Mucosa of descending colon (tissue), 3 donors: ENCODE measurements around the gene TMEM154. TPM values are rescaled to one million over a fixed set of nuclear protein-coding genes. Genes with fewer than 3 reads are reported as not detected.

Experiments used
- ATAC-seq: fragments of 200-7000 bp; cut with Tn5 transposase; one replicate; pipeline ENCODE4 v1.9.1; 2020; ENCODE audit warnings: mild to moderate bottlenecking, moderate library complexity
- DNase-seq, 3 donors: peaks; one replicate each; pipeline ENCODE4 v3.0.0-alpha.2; 2020
- H3K36me3 ChIP-seq: fragments of 200-600 bp; one replicate; pipeline ENCODE4 v1.8.0; 2021; ENCODE audit warnings: low read depth, mild to moderate bottlenecking
- H3K4me1 ChIP-seq: fragments of 200-600 bp; one replicate; pipeline ENCODE4 v1.8.0; 2021; ENCODE audit warnings: low read depth, mild to moderate bottlenecking
- H3K4me3 ChIP-seq: fragments of 200-600 bp; one replicate; pipeline ENCODE4 v1.8.0; 2021; ENCODE audit warnings: mild to moderate bottlenecking
- H3K9me3 ChIP-seq: fragments of 200-600 bp; one replicate; pipeline ENCODE4 v1.8.0; 2021; ENCODE audit warnings: mild to moderate bottlenecking
- intact Hi-C, 2 donors: fragments of 100-400 bp; cut with DNase I in 1 of 2; cut with micrococcal nuclease in 1 of 2; formaldehyde crosslinking; loops; one replicate each; pipeline versions ENCODE4 v1.11.0 to v1.11.1; 2022; cut with DNase I, micrococcal nuclease
- total RNA-seq, 3 donors: library from RNA; stranded (reverse); fragmentation: NEBNext Ultra II Directional in 2 of 3; extraction: Animal tissue kit (Norgen Biotek cat#: 25700) in 2 of 3; gene quantifications; one replicate each; pipeline versions ENCODE4 v1.2.1 to v1.2.4, GENCODE V29; 2021 to 2023
- TF ChIP-seq, protein P1 (sequence below): fragments of 200-600 bp; IDR thresholded peaks from one replicate; pipeline ENCODE4 v1.8.0; 2022; ENCODE audit warnings: antibody characterized with exemption, mild to moderate bottlenecking
- donor health status: DM: no; HTN: no; CAD: no; lungs with moderate emphysema.
- donor health status: DM: no; HTN: no; CAD: no.
- donor health status: DM: no; HTN: yes; CAD: no.

Gene TMEM154
- total RNA-seq, 3 donors from 2014 or later: 1.5 to 6.5 (median 1.8) TPM

DNA sequence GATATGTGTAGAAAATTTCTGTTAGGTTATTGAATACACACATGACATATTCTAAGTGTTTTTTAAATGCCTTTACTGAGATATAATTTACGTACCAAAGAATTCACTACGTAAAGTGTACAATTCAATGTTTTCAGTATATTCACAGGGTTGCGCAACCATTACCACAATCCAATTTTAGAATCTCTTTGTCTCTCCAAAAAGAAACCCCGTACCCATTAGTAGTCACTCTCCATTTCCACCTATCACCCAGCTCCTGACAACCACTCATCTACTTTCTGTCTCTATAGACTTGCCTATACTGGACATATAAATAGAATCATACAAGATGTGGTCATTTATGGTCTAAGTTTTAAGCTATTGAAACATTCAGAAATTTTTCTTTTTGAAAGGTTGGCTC, 90.9 kb downstream of the TMEM154 start:
- Histone ChIP-seq H3K9me3 (no peaks in the 10 kb centered on the region), H3K4me1 (peaks cover 6% of the 10 kb centered on the region), H3K4me3 (no peak overlapping the region), H3K36me3 (no peaks in the 10 kb centered on the region)
- DNase-seq (no peak), ATAC-seq (no peak)
- TF ChIP-seq, protein P1, sequence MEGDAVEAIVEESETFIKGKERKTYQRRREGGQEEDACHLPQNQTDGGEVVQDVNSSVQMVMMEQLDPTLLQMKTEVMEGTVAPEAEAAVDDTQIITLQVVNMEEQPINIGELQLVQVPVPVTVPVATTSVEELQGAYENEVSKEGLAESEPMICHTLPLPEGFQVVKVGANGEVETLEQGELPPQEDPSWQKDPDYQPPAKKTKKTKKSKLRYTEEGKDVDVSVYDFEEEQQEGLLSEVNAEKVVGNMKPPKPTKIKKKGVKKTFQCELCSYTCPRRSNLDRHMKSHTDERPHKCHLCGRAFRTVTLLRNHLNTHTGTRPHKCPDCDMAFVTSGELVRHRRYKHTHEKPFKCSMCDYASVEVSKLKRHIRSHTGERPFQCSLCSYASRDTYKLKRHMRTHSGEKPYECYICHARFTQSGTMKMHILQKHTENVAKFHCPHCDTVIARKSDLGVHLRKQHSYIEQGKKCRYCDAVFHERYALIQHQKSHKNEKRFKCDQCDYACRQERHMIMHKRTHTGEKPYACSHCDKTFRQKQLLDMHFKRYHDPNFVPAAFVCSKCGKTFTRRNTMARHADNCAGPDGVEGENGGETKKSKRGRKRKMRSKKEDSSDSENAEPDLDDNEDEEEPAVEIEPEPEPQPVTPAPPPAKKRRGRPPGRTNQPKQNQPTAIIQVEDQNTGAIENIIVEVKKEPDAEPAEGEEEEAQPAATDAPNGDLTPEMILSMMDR: no peak
- intact Hi-C loops: no loop called here

DNA sequence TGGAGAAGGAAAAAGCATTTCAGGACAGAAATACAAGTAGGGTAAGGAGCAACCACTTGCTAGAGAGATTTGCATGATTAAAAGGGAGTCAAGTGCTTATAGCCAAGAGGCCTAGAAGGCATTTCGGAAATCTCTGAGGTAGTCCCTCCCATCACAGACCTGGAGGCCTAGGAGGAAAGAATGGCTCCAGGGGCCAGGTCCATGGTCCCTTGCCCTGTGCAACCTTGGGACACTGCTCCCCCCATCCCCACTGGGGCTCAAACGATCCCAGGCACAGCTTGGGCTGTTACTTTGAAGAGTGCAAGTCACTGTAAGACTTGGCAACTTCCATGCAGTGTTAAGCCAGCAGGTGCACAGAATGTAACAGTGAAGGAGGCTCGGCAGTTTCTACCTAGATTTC, 92.7 kb downstream of the TMEM154 start:
- TF ChIP-seq, protein P1: no peak
- ATAC-seq (no peak), DNase-seq (no peak)
- no peak overlapping the region for H3K4me3 ChIP-seq
- no peaks in the 10 kb centered on the region for H3K9me3 ChIP-seq
- intact Hi-C loops: no loop called here
- H3K4me1 ChIP-seq: peaks cover 6% of the 10 kb centered on the region
- no peaks in the 10 kb centered on the region for H3K36me3 ChIP-seq

DNA sequence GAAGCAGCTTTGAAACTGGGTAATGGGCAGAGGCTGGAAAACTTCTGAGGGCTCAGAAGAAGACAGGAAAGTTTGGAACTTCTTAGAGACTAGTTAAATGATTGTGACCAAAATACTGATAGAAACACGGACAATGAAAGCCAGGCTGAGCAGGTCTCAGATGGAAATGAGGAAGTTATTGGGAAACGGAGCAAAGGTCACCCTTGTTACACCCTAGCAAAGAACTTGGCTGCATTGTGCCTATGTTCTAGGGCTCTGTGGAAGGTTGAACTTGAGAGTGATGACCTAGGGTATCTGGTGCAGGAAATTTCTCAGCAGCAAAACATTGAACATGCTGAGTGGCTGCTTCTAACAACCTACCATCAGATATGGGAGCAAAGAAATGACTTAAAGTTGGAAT, 93.1 kb downstream of the TMEM154 start:
- intact Hi-C loops: no loop called here
- Histone ChIP-seq H3K4me3 (no peak overlapping the region), H3K9me3 (no peaks in the 10 kb centered on the region), H3K36me3 (no peaks in the 10 kb centered on the region), H3K4me1 (peaks cover 6% of the 10 kb centered on the region)
- peak in 1 of 3 donors; percentile 29 for DNase-seq
- TF ChIP-seq, protein P1: no peak
- peak; percentile 62 for ATAC-seq

DNA sequence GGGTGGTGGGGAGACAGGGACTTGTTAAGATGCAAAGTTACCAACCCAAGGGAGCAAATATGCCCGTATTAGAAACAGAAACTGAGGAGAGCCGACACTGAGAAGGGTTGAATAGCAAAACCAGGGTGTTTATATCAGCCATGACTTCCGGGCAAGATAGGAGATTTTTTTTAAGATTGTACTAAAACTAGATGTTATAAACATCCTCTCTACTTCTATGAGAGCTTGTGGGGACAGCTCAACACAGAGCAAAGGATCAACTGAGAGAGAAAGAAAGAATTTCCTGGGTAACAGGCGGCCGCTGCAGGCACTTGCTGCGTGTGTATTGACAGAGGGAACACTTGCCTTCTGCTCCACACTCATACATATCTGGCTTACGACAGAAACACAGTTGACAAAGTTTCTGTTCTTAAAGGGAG, 94.8 kb downstream of the TMEM154 start:
- TF ChIP-seq, protein P1: no peak
- no peak overlapping the region for H3K4me3 ChIP-seq
- peak; percentile 48 for ATAC-seq

DNA sequence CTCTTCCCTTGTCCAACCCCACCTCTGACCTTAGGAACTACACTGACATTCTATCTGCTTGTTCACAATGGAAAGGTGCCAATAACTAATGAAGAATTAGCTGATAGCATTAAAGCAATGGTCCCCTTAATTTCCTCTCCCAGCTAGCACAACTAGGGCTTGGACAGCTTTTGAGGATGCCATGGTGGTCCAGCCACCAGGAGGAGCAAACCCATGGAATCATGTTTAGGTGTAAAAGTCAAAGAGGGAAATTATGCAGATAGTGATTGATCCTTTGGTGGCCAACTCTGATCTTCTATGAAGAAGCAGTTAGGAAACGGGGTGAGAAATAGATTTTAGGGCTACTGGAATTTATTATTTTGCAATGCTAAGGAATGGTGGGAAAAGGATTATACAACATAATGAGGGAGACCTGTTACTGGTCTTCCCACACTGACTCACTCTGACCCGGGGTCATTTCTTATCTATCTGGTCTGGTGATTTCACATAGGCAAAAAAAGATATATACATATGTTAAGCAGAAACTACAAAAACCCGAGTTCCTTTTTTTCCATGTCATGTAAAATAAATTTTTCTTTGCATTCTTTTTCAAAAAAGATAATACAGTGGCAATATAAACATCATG, 98.1 kb downstream of the TMEM154 start:
- intact Hi-C loops: no loop called here
- no peaks in the 10 kb centered on the region for H3K4me1 ChIP-seq
- TF ChIP-seq, protein P1: no peak
- no peak overlapping the region for H3K4me3 ChIP-seq
- ATAC-seq (no peak), DNase-seq (no peak)
- H3K9me3 ChIP-seq: no peaks in the 10 kb centered on the region
- H3K36me3 ChIP-seq: no peaks in the 10 kb centered on the region

More for the DNA sequence above, 94.8 kb downstream of the TMEM154 start:
- Histone ChIP-seq H3K36me3 (no peaks in the 10 kb centered on the region), H3K9me3 (no peaks in the 10 kb centered on the region), H3K4me1 (no peaks in the 10 kb centered on the region)
- DNase-seq: no peak
- intact Hi-C loops: no loop called here

DNA sequence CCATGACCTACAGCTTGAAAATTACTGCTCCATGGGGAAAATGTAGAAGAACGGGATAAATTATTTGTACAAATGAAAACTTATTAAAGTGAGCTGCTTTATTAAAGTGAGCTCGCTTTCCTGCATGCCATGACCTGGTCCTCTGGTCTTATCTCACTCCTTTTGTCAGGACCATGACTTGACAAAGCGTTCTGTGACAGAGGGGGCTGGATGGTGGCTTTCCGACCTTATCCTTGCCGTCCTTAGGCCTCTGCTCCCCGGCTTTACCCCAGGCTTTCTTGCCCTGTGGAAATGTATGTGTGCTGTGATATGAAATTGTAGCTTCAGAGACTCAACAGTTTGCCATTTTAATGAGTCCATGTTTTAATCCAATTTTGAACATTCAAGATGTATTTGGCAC, 99.9 kb downstream of the TMEM154 start:
- intact Hi-C loops: no loop called here
- DNase-seq (no peak), ATAC-seq (no peak)
- TF ChIP-seq, protein P1: no peak
- Histone ChIP-seq H3K4me1 (no peaks in the 10 kb centered on the region), H3K36me3 (no peaks in the 10 kb centered on the region), H3K4me3 (no peak overlapping the region), H3K9me3 (no peaks in the 10 kb centered on the region)
